Activated CD4-positive, alpha-beta T cell treated with anti-CD3 and anti-CD28 coated beads for 36 hours (primary cell): Measurements from ENCODE around the gene PRM3. TPM values are rescaled to one million over a fixed set of nuclear protein-coding genes. Genes with fewer than 3 reads are reported as not detected.

Experiments used
- ATAC-seq: fragments of 200-7000 bp; cut with Tn5 transposase; one replicate; pipeline ENCODE4 v1.10.0; 2021; ENCODE audit warnings: mild to moderate bottlenecking, moderate library complexity
- CTCF ChIA-PET: fragments of 350-600 bp; sonication (Branson Sonifier 250); formaldehyde crosslinking; loops from one replicate; lab custom pipeline; 2021; ENCODE audit warnings: antibody characterized with exemption; lab: Charles Lee
- POLR2A ChIA-PET: fragments of 350-600 bp; sonication (Branson Sonifier 250); formaldehyde crosslinking; loops from one replicate; lab custom pipeline; 2021; ENCODE audit warnings: antibody characterized with exemption, inconsistent platforms; lab: Charles Lee
- DNase-seq: peaks from one replicate; pipeline ENCODE4 v3.0.0-alpha.2; 2020
- H3K27ac Mint-ChIP-seq: one replicate; pipeline ENCODE4 v1.8.0; 2021; ENCODE audit warnings: mixed read lengths
- H3K27me3 Mint-ChIP-seq: one replicate; pipeline ENCODE4 v1.8.0; 2021; ENCODE audit warnings: mixed read lengths
- H3K36me3 Mint-ChIP-seq: one replicate; pipeline ENCODE4 v1.8.0; 2021; ENCODE audit warnings: low read depth, mixed read lengths
- H3K4me1 Mint-ChIP-seq: one replicate; pipeline ENCODE4 v1.8.0; 2021; ENCODE audit warnings: mixed read lengths
- H3K4me3 Mint-ChIP-seq: one replicate; pipeline ENCODE4 v1.8.0; 2021; ENCODE audit warnings: mild to moderate bottlenecking, moderate library complexity, mixed read lengths
- H3K9me3 Mint-ChIP-seq: one replicate; pipeline ENCODE4 v1.8.0; 2021; ENCODE audit warnings: low read depth, mixed read lengths
- intact Hi-C, 2 experiments: fragments of 100-400 bp; cut with DNase I in 1 of 2; cut with micrococcal nuclease in 1 of 2; formaldehyde crosslinking; loops; one replicate each; pipeline versions ENCODE4 v1.14.2 to v1.15.1; 2022 to 2024; cut with DNase I, micrococcal nuclease
- total RNA-seq, 2 experiments: library from RNA; stranded (reverse); gene quantifications; one replicate each; pipeline ENCODE4 v1.2.3, GENCODE V29; 2021

The PRM3 gene
- total RNA-seq, 2 experiments from 2014 or later = not detected

DNA sequence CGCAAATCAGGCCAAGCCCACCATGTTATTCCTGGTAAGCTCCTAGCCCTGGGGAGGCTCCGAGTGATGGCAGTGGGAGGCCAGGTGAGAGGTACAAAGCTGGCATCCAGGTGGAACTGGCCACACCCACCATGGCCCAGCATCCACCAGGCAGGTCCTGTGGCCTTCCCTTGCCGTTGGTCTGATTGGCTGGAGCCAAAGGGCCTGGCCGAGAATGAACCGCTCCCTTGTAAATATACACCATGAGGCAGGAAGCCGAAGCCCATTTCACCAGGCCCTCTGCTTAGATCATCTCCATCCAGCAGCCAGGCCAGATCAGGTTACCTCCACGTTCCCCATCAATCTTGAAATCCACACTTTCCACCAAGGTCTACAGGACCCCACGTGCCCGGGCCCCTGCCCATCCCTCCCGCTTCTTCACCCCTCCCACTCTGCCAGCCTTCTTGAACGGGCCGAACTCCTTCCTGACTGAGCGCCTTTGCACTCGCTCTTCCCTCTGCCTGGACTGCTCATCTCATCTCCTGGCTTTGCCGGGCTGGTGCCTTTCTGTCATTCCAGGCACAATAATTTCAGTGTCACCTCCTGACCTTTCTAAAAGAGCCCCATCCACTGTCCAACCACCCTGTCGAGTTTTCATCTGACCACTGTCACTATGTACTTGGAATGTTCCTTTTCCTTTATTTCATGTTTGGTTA lies 23.2 kb downstream of the PRM3 start:
- DNase-seq (peak; percentile 47), ATAC-seq (no peak)
- Mint-ChIP-seq H3K27me3 (no peaks in the 10 kb centered on the region), H3K4me1 (peaks cover 59% of the 10 kb centered on the region), H3K27ac (peak overlapping the region; percentile 76), H3K4me3 (peak overlapping the region; percentile 28), H3K9me3 (no peaks in the 10 kb centered on the region), H3K36me3 (peaks cover 57% of the 10 kb centered on the region)
- intact Hi-C loops = no loop called here
- CTCF ChIA-PET = interaction anchor here (0.6 to 0.7 kb wide), 2 partner anchors 124 to 286 kb away, joined by 3 read pairs; no protein-coding TSS in a partner anchor
- POLR2A ChIA-PET = interaction anchor here (0.7 to 1.1 kb wide), 2 partner anchors 25 to 286 kb away, joined by 4 read pairs; no protein-coding TSS in a partner anchor

GRCh38 chr16:11249233-11250061 lies 24.0 kb downstream of the PRM3 start:
- ATAC-seq = no peak
- peaks cover 63% of the 10 kb centered on the region for H3K4me1 Mint-ChIP-seq
- intact Hi-C loops = no loop called here
- ChIA-PET POLR2A (interaction anchor here (0.7 to 1.1 kb wide), 2 partner anchors 24 to 285 kb away, joined by 4 read pairs; no protein-coding TSS in a partner anchor), CTCF (interaction anchor here (0.7 kb wide), 1 partner anchor 285 kb away, joined by 3 read pairs; no protein-coding TSS in a partner anchor)
- H3K27me3 Mint-ChIP-seq = no peaks in the 10 kb centered on the region
- peaks cover 50% of the 10 kb centered on the region for H3K36me3 Mint-ChIP-seq
- DNase-seq = peak; percentile 43
- peak overlapping the region; percentile 28 for H3K4me3 Mint-ChIP-seq
- no peaks in the 10 kb centered on the region for H3K9me3 Mint-ChIP-seq
- H3K27ac Mint-ChIP-seq = peak overlapping the region; percentile 11

DNA sequence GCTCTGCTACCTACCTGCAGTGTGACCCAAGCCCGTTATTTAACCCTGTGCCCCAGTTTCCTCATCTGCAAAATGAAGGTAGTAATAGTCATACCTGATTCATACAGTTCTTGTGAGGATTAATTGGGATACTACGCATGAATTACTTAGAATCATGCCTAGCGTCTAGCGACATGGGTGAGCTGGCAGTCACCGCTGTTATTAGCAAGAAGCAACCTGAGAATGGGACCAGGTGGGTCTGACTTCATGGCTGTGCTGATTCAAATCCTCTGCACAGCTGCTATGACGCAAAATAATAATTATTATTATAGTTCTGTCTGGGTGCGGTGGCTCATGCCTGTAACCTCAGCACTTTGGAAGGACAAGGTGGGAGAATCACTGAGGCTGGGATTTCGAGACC lies 25.3 kb downstream of the PRM3 start:
- Mint-ChIP-seq H3K4me1 (peaks cover 59% of the 10 kb centered on the region), H3K4me3 (no peak overlapping the region), H3K36me3 (peaks cover 38% of the 10 kb centered on the region), H3K9me3 (no peaks in the 10 kb centered on the region), H3K27ac (peak overlapping the region; percentile 33), H3K27me3 (no peaks in the 10 kb centered on the region)
- POLR2A ChIA-PET = interaction anchor here (0.6 to 1.7 kb wide), 5 partner anchors 20 to 279 kb away, joined by 3 to 5 read pairs (median 3); partner anchors contain the start of gene TNP2
- intact Hi-C loops = no loop called here
- peak; percentile 4 for ATAC-seq
- DNase-seq = peak; percentile 55
- CTCF ChIA-PET = interaction anchor here (0.8 to 1.8 kb wide), 4 partner anchors 9 to 284 kb away, joined by 3 to 6 read pairs (median 4); no protein-coding TSS in a partner anchor

DNA sequence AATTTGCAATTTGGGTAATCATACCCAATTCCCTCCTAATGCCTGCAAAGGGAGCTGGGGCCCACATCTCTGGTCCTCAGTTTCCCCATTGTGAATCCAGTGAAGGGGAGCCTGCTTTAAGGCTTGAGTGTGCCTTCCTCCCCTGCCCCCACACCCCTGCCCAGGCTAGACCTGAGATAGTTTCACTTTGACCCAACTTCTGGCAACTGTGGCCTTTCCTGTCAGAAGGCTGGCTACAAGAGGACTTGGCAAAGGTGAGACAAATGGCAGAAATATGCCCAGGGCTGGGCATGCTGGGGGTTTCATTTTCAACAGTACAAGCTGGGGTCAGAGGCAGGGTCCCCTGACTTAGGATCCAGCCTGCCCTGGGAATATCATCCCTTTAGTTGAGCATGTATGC lies 27.4 kb downstream of the PRM3 start:
- ChIA-PET CTCF (interaction anchor here (0.7 to 2.3 kb wide), 6 partner anchors 11 to 282 kb away, joined by 3 to 7 read pairs (median 4); no protein-coding TSS in a partner anchor), POLR2A (interaction anchor here (2.2 kb wide), 1 partner anchor 21 kb away, joined by 10 read pairs; no protein-coding TSS in a partner anchor)
- H3K4me1 Mint-ChIP-seq = peaks cover 43% of the 10 kb centered on the region
- H3K27ac Mint-ChIP-seq = no peak overlapping the region
- intact Hi-C loops = loop anchor here in 1 of 2 experiments (1.0 kb wide), 1 partner anchor 12 kb away; no protein-coding TSS in a partner anchor
- ATAC-seq (peak; percentile 24), DNase-seq (peak; percentile 61)
- no peaks in the 10 kb centered on the region for H3K27me3 Mint-ChIP-seq
- peaks cover 21% of the 10 kb centered on the region for H3K36me3 Mint-ChIP-seq
- no peaks in the 10 kb centered on the region for H3K9me3 Mint-ChIP-seq
- no peak overlapping the region for H3K4me3 Mint-ChIP-seq

- Mint-ChIP-seq H3K4me1 (peaks cover 36% of the 10 kb centered on the region), H3K27me3 (no peaks in the 10 kb centered on the region), H3K9me3 (no peaks in the 10 kb centered on the region), H3K4me3 (no peak overlapping the region), H3K36me3 (peaks cover 14% of the 10 kb centered on the region), H3K27ac (peak overlapping the region; percentile 22)
- intact Hi-C loops = no loop called here
- CTCF ChIA-PET = interaction anchor here (0.9 to 2.3 kb wide), 4 partner anchors 12 to 281 kb away, joined by 3 to 7 read pairs (median 4); no protein-coding TSS in a partner anchor
- ATAC-seq (no peak), DNase-seq (no peak)
- POLR2A ChIA-PET = interaction anchor here (2.2 kb wide), 1 partner anchor 20 kb away, joined by 10 read pairs; no protein-coding TSS in a partner anchor
Observed at GRCh38 chr16:11245222-11245737, 28.1 kb downstream of the PRM3 start.

DNA sequence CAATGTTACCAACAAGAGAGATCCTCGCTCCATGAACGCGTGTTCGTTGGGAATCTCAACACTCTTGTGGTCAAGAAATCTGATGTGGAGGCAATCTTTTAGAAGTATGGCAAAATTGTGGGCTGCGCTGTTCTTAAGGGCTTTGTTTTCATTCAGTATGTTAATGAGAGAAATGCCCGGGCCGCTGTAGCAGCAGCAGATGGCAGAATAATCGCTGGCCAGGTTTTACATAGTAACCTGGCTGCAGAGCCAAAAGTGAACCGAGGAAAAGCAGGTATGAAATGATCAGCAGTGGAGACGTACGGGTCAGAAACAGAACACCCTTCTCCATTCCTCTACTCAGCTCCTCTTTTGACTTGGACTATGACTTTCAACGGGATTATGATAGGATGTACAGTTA lies 30.8 kb downstream of the PRM3 start:
- no peak for DNase-seq
- intact Hi-C loops = no loop called here
- H3K4me3 Mint-ChIP-seq = no peak overlapping the region
- no peak for ATAC-seq
- peaks cover 4% of the 10 kb centered on the region for H3K36me3 Mint-ChIP-seq
- ChIA-PET CTCF (no interaction called here), POLR2A (no interaction called here)
- H3K4me1 Mint-ChIP-seq = peaks cover 30% of the 10 kb centered on the region
- H3K27ac Mint-ChIP-seq = no peak overlapping the region
- H3K27me3 Mint-ChIP-seq = no peaks in the 10 kb centered on the region
- no peaks in the 10 kb centered on the region for H3K9me3 Mint-ChIP-seq

DNA sequence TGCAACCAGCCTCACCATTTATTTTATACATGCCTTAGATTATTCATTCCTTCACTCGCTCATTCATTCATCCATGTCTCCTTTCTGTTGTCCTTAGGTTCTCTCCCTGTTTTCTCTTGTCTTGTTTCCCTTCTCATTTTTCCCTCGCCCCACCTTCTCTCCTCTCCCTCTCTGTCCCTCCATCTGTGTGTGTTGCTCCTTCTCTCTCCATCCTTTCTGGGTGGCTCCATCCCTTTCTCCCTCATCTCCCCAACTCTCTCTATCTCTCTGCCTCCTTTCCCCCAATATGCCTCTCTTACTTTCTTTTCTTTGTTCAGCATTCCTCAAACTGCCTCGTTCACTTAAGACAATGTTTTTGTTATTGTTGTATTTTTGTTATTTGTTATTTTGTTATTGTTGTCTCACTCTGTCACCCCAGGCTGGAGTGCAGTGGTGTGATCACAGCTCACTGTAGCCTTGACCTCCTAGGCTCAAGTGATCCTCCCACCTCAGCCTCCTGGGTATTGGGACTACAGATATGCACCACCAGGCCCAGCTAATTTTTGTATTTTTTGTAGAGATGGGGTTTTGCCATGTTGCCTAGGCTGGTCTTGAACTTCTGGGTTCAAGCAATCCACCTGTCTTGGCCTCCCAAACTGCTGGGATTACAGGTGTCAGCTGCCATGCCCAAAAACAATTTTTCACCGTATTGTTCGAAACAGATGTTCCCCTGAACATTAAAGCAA lies 31.8 kb downstream of the PRM3 start:
- Mint-ChIP-seq H3K4me1 (peaks cover 28% of the 10 kb centered on the region), H3K4me3 (no peak overlapping the region), H3K27ac (no peak overlapping the region), H3K27me3 (no peaks in the 10 kb centered on the region), H3K36me3 (no peaks in the 10 kb centered on the region), H3K9me3 (no peaks in the 10 kb centered on the region)
- ATAC-seq = no peak
- ChIA-PET POLR2A (interaction anchor here (1.0 kb wide), 1 partner anchor 17 kb away, joined by 3 read pairs; no protein-coding TSS in a partner anchor), CTCF (interaction anchor here (0.6 to 1.4 kb wide), 3 partner anchors 154 to 277 kb away, joined by 3 to 6 read pairs (median 6); no protein-coding TSS in a partner anchor)
- intact Hi-C loops = no loop called here
- DNase-seq = no peak

GRCh38 chr16:11240636-11241473 lies 32.6 kb downstream of the PRM3 start:
- H3K36me3 Mint-ChIP-seq = no peaks in the 10 kb centered on the region
- peak overlapping the region; percentile 60 for H3K27ac Mint-ChIP-seq
- ChIA-PET POLR2A (interaction anchor here (1.0 kb wide), 1 partner anchor 16 kb away, joined by 3 read pairs; no protein-coding TSS in a partner anchor), CTCF (interaction anchor here (0.6 to 1.4 kb wide), 5 partner anchors 73 to 276 kb away, joined by 3 to 6 read pairs (median 3); no protein-coding TSS in a partner anchor)
- intact Hi-C loops = no loop called here
- DNase-seq (no peak), ATAC-seq (peak; percentile 43)
- H3K9me3 Mint-ChIP-seq = no peaks in the 10 kb centered on the region
- H3K27me3 Mint-ChIP-seq = no peaks in the 10 kb centered on the region
- H3K4me3 Mint-ChIP-seq = no peak overlapping the region
- peaks cover 23% of the 10 kb centered on the region for H3K4me1 Mint-ChIP-seq

DNA sequence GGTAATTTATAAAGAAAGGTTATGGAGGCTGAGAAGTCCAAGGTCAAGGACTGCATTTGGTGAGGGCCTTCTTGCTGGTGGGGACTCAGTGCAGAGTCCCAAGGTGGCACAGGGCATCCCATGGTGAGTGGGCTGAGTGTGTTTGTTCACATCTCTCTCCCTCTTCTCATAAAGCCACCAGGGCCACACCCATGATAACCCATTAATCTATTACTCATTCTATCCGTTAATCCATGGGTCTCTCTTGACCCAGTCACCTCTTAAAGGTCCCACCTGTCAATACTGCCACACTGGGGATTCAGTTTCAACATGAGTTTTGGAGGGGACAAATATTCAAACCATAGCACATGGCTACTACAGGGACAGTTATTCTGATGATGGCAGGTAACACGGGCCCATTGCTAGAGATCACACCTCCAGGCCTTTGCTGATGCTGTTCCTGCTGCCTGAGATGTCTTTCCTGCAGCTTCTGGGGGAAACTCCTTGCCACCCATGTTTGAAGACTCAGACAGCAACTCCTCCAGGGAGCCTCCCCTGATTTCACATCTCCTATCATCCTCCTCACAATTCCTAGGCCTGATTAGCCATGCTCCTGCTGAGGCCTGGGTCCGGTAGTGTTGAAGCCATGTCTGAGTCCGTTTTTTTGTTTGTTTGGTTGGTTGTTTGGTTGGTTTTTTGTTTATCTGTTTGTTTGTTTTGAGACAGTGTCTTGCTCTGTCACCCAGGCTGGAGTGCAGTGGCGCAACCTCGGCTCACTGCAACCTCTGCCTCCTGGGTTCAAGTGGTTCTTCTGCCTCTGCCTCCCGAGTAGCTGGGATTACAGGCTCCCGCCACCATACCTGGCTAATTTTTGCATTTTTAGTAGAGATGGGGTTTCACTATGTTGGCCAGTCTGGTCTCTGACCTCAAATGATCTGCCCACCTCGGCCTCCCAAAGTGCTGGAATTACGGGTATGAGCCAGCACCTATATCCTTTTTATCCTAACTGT lies 33.5 kb downstream of the PRM3 start:
- no peak overlapping the region for H3K4me3 Mint-ChIP-seq
- no peak for ATAC-seq

More for the DNA sequence above, 33.5 kb downstream of the PRM3 start:
- intact Hi-C loops = no loop called here
- H3K9me3 Mint-ChIP-seq = no peaks in the 10 kb centered on the region
- no peaks in the 10 kb centered on the region for H3K36me3 Mint-ChIP-seq
- DNase-seq = no peak
- CTCF ChIA-PET = interaction anchor here (1.0 kb wide), 1 partner anchor 149 kb away, joined by 3 read pairs; no protein-coding TSS in a partner anchor
- H3K27me3 Mint-ChIP-seq = no peaks in the 10 kb centered on the region
- H3K4me1 Mint-ChIP-seq = peaks cover 24% of the 10 kb centered on the region
- H3K27ac Mint-ChIP-seq = peak overlapping the region; percentile 60
- POLR2A ChIA-PET = no interaction called here
